Fibroblast of mammary gland (primary cell): Measurements from ENCODE around the gene EIF2B1.
"Not testable (repeated sequence)": the region's sequence is repeated elsewhere in the genome, so short reads cannot be mapped to it uniquely, and the experiment has no call there.

Experiments
- DNase-seq: peaks from one replicate; pipeline ENCODE4 v3.0.0-alpha.2; 2010; ENCODE audit warnings: low read depth
- H3K4me3 ChIP-seq: 2 replicates; pipeline ENCODE4 v1.5.1; 2011; ENCODE audit warnings: low read depth, mild to moderate bottlenecking, low read length, moderate library complexity; ENCODE audit not compliant: control insufficient read depth
- CTCF ChIP-seq: conservative IDR thresholded peaks from 2 replicates; pipeline ENCODE4 v1.5.1; 2011; ENCODE audit warnings: low read depth, low read length, inconsistent platforms; ENCODE audit not compliant: control insufficient read depth, insufficient read depth

The EIF2B1 gene

GRCh38 chr12:123598522-123598921, 35.0 kb downstream of the EIF2B1 start:
- DNase-seq = no peak
- no peak for TF ChIP-seq CTCF
- no peak overlapping the region for H3K4me3 ChIP-seq

- no peak for TF ChIP-seq CTCF
- DNase-seq = no peak
- no peak overlapping the region for H3K4me3 ChIP-seq
Measured at GRCh38 chr12:123597100-123597499, 36.4 kb downstream of the EIF2B1 start.

- no peak for TF ChIP-seq CTCF
- H3K4me3 ChIP-seq = no peak overlapping the region
- no peak for DNase-seq
Measured at GRCh38 chr12:123595729-123596128, 37.8 kb downstream of the EIF2B1 start.

- TF ChIP-seq CTCF = no peak
- peak; percentile 42 for DNase-seq
- no peak overlapping the region for H3K4me3 ChIP-seq
Measured at GRCh38 chr12:123591702-123592481, 41.6 kb downstream of the EIF2B1 start.

GRCh38 chr12:123580772-123581171, 52.7 kb downstream of the EIF2B1 start:
- no peak for DNase-seq

GRCh38 chr12:123578829-123579228, 54.7 kb downstream of the EIF2B1 start:
- not testable (repeated sequence) for H3K4me3 ChIP-seq, DNase-seq

More at GRCh38 chr12:123580772-123581171, 52.7 kb downstream of the EIF2B1 start:
- no peak overlapping the region for H3K4me3 ChIP-seq
- no peak for TF ChIP-seq CTCF

- no peak for TF ChIP-seq CTCF
- no peak for DNase-seq
- no peak overlapping the region for H3K4me3 ChIP-seq
Measured at GRCh38 chr12:123578243-123578642, 55.2 kb downstream of the EIF2B1 start.
